GM12872 (cell line): ENCODE results near the gene ABHD15.

Source experiments
- TF ChIP-seq, protein P1 (sequence below): IDR thresholded peaks from 3 replicates; pipeline ENCODE4 v1.5.1; 2011; ENCODE audit warnings: low read depth, mild to moderate bottlenecking, low read length, moderate library complexity; ENCODE audit not compliant: insufficient read depth

Gene ABHD15

GRCh38 chr17:29588017-29588561, 21.3 kb upstream of the ABHD15 start:
- TF ChIP-seq, protein P1, sequence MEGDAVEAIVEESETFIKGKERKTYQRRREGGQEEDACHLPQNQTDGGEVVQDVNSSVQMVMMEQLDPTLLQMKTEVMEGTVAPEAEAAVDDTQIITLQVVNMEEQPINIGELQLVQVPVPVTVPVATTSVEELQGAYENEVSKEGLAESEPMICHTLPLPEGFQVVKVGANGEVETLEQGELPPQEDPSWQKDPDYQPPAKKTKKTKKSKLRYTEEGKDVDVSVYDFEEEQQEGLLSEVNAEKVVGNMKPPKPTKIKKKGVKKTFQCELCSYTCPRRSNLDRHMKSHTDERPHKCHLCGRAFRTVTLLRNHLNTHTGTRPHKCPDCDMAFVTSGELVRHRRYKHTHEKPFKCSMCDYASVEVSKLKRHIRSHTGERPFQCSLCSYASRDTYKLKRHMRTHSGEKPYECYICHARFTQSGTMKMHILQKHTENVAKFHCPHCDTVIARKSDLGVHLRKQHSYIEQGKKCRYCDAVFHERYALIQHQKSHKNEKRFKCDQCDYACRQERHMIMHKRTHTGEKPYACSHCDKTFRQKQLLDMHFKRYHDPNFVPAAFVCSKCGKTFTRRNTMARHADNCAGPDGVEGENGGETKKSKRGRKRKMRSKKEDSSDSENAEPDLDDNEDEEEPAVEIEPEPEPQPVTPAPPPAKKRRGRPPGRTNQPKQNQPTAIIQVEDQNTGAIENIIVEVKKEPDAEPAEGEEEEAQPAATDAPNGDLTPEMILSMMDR, result no peak

- TF ChIP-seq, protein P1, result no peak
These were observed 20.8 kb upstream of the ABHD15 start for GRCh38 chr17:29587591-29587990.

GRCh38 chr17:29586676-29587469, 20.0 kb upstream of the ABHD15 start:
- TF ChIP-seq, protein P1, result no peak

DNA sequence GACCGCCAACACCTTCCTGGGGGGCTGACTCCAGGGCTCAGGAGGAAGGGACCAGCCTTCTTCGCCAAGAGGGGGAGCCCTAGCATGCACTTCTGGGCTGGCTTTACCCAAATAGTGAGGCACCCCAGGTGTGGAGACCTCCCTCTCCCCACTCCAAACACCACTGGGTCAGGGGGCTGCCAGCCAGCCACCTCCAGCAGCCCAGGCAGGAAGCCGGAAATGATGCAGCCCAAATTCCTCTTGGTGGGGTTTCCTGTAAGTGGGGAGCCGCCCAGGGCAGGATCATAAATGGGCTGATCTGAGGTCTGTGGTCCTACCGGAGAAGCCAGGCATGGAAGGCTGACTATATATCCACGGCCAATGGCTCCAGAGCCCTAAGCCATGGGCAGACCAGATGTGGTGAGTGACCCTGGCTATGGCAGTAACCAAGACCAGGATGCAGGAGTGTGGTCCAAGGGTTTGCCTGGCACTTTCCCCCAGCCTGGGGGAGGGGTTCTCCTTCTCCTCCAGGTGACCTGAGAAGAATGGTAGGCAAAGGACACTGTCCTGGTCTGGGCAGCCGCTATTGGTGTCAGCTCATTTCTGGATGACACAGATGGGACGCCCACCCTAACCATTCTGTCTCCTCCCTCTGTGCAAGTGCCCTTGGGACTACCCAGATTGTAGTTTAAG, 18.4 kb upstream of the ABHD15 start:
- TF ChIP-seq, protein P1, result peak; percentile 70; the same call in 2 of the 3 replicates

DNA sequence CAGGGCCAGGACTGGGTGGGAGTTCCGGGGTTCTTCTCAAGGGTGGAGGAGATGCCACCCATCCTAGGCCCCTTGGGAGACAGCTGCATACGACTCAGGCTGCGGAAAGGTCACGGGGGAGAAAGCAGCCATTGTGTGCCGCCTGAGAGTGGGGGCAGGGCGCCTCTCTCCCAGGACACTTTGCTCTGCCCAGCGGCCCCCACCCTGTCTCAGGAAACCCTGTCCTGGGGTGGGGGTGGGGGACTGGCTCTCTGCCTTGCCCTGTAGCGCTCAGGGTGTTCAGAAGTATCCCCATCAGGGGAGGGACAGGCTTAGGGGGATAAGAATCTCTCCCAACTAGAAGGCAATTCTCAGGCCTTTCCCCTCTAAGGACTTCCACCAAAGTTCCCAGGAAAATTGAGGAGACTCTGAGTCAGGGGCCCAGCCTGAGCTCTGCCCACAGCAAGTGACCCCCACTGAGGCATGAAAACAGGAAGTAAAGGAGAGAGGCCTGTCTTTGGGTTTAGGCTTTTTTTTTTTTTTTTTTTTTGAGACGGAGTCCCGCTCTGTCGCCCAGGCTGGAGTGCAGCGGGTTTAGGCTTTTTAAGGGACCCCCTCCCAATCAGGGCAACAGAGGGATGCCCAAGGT, 17.7 kb upstream of the ABHD15 start:
- TF ChIP-seq, protein P1, result no peak

- TF ChIP-seq, protein P1, result no peak
These were observed 16.7 kb upstream of the ABHD15 start for GRCh38 chr17:29583324-29584248.
